ENCODE data around the gene IL31.

DNA sequence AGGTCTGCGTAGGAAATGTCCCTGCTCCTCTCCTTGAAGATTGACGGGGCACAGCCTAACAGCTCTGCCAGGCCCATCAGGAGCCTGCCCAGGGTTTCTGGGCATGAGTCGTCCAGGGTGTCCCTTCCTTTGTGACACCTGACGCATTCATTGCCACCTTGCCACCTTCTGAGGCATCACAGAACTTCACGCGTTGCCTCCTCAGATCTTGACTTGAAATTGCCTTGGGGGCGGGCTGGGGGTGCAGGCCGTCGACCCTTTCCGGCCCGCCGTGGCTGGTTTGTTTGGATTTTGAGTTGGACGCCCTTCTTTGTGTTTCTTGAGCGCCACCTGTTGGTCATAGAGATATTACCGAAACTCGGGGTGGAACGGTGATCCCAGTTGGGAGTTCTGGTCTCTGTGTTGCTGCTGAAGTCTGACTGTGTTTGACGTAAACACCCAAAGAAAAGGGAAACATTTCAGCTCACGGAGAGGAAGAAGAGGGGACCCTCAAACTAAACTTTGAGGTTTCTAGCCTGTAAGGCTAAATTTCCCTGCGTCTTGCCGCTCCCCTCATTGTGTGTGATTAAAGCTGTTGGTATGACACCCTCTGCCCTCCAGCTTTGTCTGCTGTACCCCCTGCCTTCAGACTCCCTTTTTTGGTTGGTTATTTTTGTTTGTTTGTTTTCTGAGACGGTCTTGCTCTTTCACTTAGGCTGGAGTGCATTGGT is 50.8 kb downstream of the IL31 start:
- TF ChIP-seq, protein P1, sequence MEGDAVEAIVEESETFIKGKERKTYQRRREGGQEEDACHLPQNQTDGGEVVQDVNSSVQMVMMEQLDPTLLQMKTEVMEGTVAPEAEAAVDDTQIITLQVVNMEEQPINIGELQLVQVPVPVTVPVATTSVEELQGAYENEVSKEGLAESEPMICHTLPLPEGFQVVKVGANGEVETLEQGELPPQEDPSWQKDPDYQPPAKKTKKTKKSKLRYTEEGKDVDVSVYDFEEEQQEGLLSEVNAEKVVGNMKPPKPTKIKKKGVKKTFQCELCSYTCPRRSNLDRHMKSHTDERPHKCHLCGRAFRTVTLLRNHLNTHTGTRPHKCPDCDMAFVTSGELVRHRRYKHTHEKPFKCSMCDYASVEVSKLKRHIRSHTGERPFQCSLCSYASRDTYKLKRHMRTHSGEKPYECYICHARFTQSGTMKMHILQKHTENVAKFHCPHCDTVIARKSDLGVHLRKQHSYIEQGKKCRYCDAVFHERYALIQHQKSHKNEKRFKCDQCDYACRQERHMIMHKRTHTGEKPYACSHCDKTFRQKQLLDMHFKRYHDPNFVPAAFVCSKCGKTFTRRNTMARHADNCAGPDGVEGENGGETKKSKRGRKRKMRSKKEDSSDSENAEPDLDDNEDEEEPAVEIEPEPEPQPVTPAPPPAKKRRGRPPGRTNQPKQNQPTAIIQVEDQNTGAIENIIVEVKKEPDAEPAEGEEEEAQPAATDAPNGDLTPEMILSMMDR (conservative IDR thresholded peaks at IDR 0.05; ENCODE audit: low read depth, low read length): peak; percentile 84
- TF ChIP-seq EZH2 (IDR thresholded peaks at IDR 0.05; ENCODE audit: borderline replicate concordance, low read depth, low read length, poor library complexity, severe bottlenecking): no peak

Measured in A673 (cell line).